Measurements from ENCODE around the gene WRAP53.

DNA sequence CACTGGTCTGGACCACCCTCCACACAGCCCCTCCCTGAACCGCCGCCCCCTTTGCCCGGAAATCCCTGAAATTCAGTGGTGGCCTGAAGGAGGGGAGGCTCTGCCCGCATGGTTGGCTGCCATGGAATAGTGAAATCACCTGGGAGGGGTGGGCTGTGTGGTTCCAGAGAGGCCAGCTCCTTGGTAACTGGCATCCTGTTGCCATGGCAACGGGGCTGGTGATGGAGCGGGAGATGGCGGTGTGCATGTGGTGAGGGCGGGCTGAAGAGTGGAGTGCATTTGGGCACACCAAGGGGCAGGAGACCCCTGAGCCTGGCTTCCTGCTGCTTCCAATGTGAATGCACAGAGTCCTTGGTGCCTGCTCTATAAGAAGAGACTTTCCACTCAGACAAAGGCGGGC is 19.2 kb downstream of the WRAP53 start:
- TF ChIP-seq, protein P1, sequence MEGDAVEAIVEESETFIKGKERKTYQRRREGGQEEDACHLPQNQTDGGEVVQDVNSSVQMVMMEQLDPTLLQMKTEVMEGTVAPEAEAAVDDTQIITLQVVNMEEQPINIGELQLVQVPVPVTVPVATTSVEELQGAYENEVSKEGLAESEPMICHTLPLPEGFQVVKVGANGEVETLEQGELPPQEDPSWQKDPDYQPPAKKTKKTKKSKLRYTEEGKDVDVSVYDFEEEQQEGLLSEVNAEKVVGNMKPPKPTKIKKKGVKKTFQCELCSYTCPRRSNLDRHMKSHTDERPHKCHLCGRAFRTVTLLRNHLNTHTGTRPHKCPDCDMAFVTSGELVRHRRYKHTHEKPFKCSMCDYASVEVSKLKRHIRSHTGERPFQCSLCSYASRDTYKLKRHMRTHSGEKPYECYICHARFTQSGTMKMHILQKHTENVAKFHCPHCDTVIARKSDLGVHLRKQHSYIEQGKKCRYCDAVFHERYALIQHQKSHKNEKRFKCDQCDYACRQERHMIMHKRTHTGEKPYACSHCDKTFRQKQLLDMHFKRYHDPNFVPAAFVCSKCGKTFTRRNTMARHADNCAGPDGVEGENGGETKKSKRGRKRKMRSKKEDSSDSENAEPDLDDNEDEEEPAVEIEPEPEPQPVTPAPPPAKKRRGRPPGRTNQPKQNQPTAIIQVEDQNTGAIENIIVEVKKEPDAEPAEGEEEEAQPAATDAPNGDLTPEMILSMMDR (IDR thresholded peaks at IDR 0.05): no peak
- TF ChIP-seq POLR2A (IDR thresholded peaks at IDR 0.05): no peak

Data from uterus (tissue), 2 donors.